Peyer's patch (tissue), 4 donors: Measurements from ENCODE around the gene RAD51B.

Experiments
- CTCF ChIP-seq, 6 experiments: fragments of 450-650 bp in 4 of 6; fragments of 200-600 bp in 2 of 6; sonication (generic) in 1 of 6; IDR thresholded peaks; one replicate each; pipeline ENCODE4 v1.5.1; 2017 to 2019; ENCODE audit warnings: antibody characterized with exemption in 6 of 6, mild to moderate bottlenecking in 3 of 6, moderate library complexity in 1 of 6
- POLR2A ChIP-seq, 2 donors: fragments of 450-650 bp; IDR thresholded peaks; one replicate each; pipeline ENCODE4 v1.5.1; 2017; ENCODE audit warnings: antibody characterized with exemption in 2 of 2, mild to moderate bottlenecking in 2 of 2, moderate library complexity in 2 of 2

GRCh38 chr14:68539241-68539737 is 719.7 kb downstream of the RAD51B start:
- TF ChIP-seq CTCF (IDR thresholded peaks at IDR 0.05): no peak
- TF ChIP-seq POLR2A (IDR thresholded peaks at IDR 0.05): no peak
